H9 (cell line): ENCODE results near the gene NOTCH1. TPM values are rescaled to one million over a fixed set of nuclear protein-coding genes. Genes with fewer than 3 reads are reported as not detected.

ENCODE experiments used
- DNase-seq: peaks from one replicate; pipeline ENCODE4 v3.0.0-alpha.2; 2017
- H2AFZ ChIP-seq: one replicate; pipeline ENCODE4 v1.6.1; 2013; ENCODE audit warnings: mild to moderate bottlenecking, low read length, control low read depth, moderate library complexity
- H2AK5ac ChIP-seq: 2 replicates; pipeline ENCODE4 v1.6.1; 2013; ENCODE audit warnings: low read length, control low read depth, mixed read lengths; ENCODE audit not compliant: insufficient read length
- H2BK120ac ChIP-seq: one replicate; pipeline ENCODE4 v1.6.1; 2013; ENCODE audit warnings: low read depth, mild to moderate bottlenecking, low read length, control low read depth, inconsistent platforms; ENCODE audit not compliant: poor library complexity, severe bottlenecking
- H2BK12ac ChIP-seq: 2 replicates; pipeline ENCODE4 v1.6.1; 2013; ENCODE audit warnings: low read length, control low read depth, mixed read lengths, low read depth; ENCODE audit not compliant: insufficient read length
- H2BK15ac ChIP-seq: 2 replicates; pipeline ENCODE4 v1.6.1; 2013; ENCODE audit warnings: low read depth, low read length, control low read depth
- H2BK20ac ChIP-seq: one replicate; pipeline ENCODE4 v1.6.1; 2013; ENCODE audit warnings: low read depth, mild to moderate bottlenecking, low read length, control low read depth, inconsistent platforms; ENCODE audit not compliant: poor library complexity, severe bottlenecking
- H2BK5ac ChIP-seq: 2 replicates; pipeline ENCODE4 v1.6.1; 2013; ENCODE audit warnings: low read length, control low read depth, mixed read lengths; ENCODE audit not compliant: insufficient read length
- H3K14ac ChIP-seq: 2 replicates; pipeline ENCODE4 v1.6.1; 2013; ENCODE audit warnings: low read length, control low read depth; ENCODE audit not compliant: insufficient read depth
- H3K18ac ChIP-seq: 2 replicates; pipeline ENCODE4 v1.6.1; 2013; ENCODE audit warnings: low read depth, mild to moderate bottlenecking, mixed read lengths, low read length, control low read depth; ENCODE audit not compliant: insufficient read length
- H3K23ac ChIP-seq: 2 replicates; pipeline ENCODE4 v1.6.1; 2013; ENCODE audit warnings: low read length, control low read depth, mixed read lengths, low read depth; ENCODE audit not compliant: insufficient read length
- H3K23me2 ChIP-seq: 2 replicates; pipeline ENCODE4 v1.6.1; 2013; ENCODE audit warnings: low read depth, mild to moderate bottlenecking, mixed read lengths, low read length, control low read depth; ENCODE audit not compliant: insufficient read length, poor library complexity, severe bottlenecking
- H3K27ac ChIP-seq: 2 replicates; pipeline ENCODE4 v1.5.1; 2013; ENCODE audit warnings: low read length, control low read depth, mixed read lengths, low read depth; ENCODE audit not compliant: insufficient read length
- H3K27me3 ChIP-seq: 2 replicates; pipeline ENCODE4 v1.6.1; 2013; ENCODE audit warnings: low read length, control low read depth, inconsistent platforms; ENCODE audit not compliant: insufficient read depth
- H3K4ac ChIP-seq: 2 replicates; pipeline ENCODE4 v1.6.1; 2013; ENCODE audit warnings: low read depth, mild to moderate bottlenecking, control low read depth, inconsistent platforms, low read length, moderate library complexity
- H3K4me1 ChIP-seq: 2 replicates; pipeline ENCODE4 v1.6.1; 2013; ENCODE audit warnings: low read length, control low read depth, inconsistent platforms; ENCODE audit not compliant: insufficient read depth
- H3K4me2 ChIP-seq: 2 replicates; pipeline ENCODE4 v1.6.1; 2013; ENCODE audit warnings: low read length, control low read depth, mixed read lengths; ENCODE audit not compliant: insufficient read length, insufficient read depth
- H3K56ac ChIP-seq: 2 replicates; pipeline ENCODE4 v1.6.1; 2013; ENCODE audit warnings: low read depth, mild to moderate bottlenecking, mixed read lengths, low read length, control low read depth; ENCODE audit not compliant: insufficient read length
- H3K79me1 ChIP-seq: 2 replicates; pipeline ENCODE4 v1.6.1; 2013; ENCODE audit warnings: low read depth, mild to moderate bottlenecking, moderate library complexity, low read length, control low read depth, inconsistent platforms; ENCODE audit not compliant: insufficient read depth, poor library complexity, severe bottlenecking
- H3K79me2 ChIP-seq: 2 replicates; pipeline ENCODE4 v1.6.1; 2013; ENCODE audit warnings: low read length, control low read depth, inconsistent platforms; ENCODE audit not compliant: insufficient read depth
- H3K9ac ChIP-seq: 2 replicates; pipeline ENCODE4 v1.6.1; 2013; ENCODE audit warnings: low read length, control low read depth, mixed read lengths; ENCODE audit not compliant: insufficient read length; ENCODE audit errors: extremely low read depth
- H3K9me3 ChIP-seq: one replicate; pipeline ENCODE4 v1.6.1; 2013; ENCODE audit warnings: low read depth, low read length, inconsistent platforms; ENCODE audit not compliant: control insufficient read depth
- H3T11ph ChIP-seq: one replicate; pipeline ENCODE4 v1.6.1; 2013; ENCODE audit warnings: mild to moderate bottlenecking, low read length, control low read depth, inconsistent platforms
- H4K20me1 ChIP-seq: one replicate; pipeline ENCODE4 v1.6.1; 2013; ENCODE audit not compliant: control insufficient read depth, insufficient read length, insufficient read depth
- H4K5ac ChIP-seq: 2 replicates; pipeline ENCODE4 v1.6.1; 2013; ENCODE audit warnings: low read depth, mild to moderate bottlenecking, mixed read lengths, low read length, control low read depth; ENCODE audit not compliant: insufficient read length
- H4K8ac ChIP-seq: replicated peaks from 2 replicates; pipeline ENCODE4 v1.6.1; 2013; ENCODE audit warnings: low read length, control low read depth, mixed read lengths, low read depth; ENCODE audit not compliant: insufficient read length
- H4K91ac ChIP-seq: 2 replicates; pipeline ENCODE4 v1.6.1; 2013; ENCODE audit warnings: low read depth, mild to moderate bottlenecking, moderate library complexity, mixed read lengths, low read length, control low read depth; ENCODE audit not compliant: insufficient read length
- H3K27ac Mint-ChIP-seq, 3 experiments: 2 replicates in 2 of 3; 3 replicates in 1 of 3; pipeline ENCODE4 v1.8.0; 2020 to 2021; ENCODE audit warnings: mixed read lengths in 3 of 3, mild to moderate bottlenecking in 1 of 3, moderate library complexity in 1 of 3
- H3K27me3 Mint-ChIP-seq: 2 replicates; pipeline ENCODE4 v1.8.0; 2021; ENCODE audit warnings: low read depth, mild to moderate bottlenecking, moderate library complexity, mixed read lengths
- H3K36me3 Mint-ChIP-seq, 3 experiments: 2 replicates in 2 of 3; 3 replicates in 1 of 3; pipeline ENCODE4 v1.8.0; 2020 to 2021; ENCODE audit warnings: low read depth in 3 of 3, mixed read lengths in 3 of 3; ENCODE audit not compliant: insufficient read depth in 1 of 3
- H3K4me1 Mint-ChIP-seq, 2 experiments: 2 replicates each; pipeline ENCODE4 v1.8.0; 2020; ENCODE audit warnings: mixed read lengths in 2 of 2
- H3K4me3 Mint-ChIP-seq, 2 experiments: 2 replicates in 1 of 2; 3 replicates in 1 of 2; pipeline ENCODE4 v1.8.0; 2020 to 2021; ENCODE audit warnings: mild to moderate bottlenecking in 2 of 2, mixed read lengths in 2 of 2, moderate library complexity in 1 of 2
- H3K9me3 Mint-ChIP-seq, 2 experiments: 2 replicates in 1 of 2; 3 replicates in 1 of 2; pipeline ENCODE4 v1.8.0; 2020; ENCODE audit warnings: mild to moderate bottlenecking in 2 of 2, mixed read lengths in 2 of 2, moderate library complexity in 1 of 2
- CTCF ChIP-seq: fragments of 200-600 bp; sonication (generic); conservative IDR thresholded peaks from 3 replicates; pipeline ENCODE4 v1.8.0; 2021; ENCODE audit warnings: antibody characterized with exemption, mild to moderate bottlenecking
- WGBS: extraction: QIAGEN DNeasy Blood & Tissue Kit; methylation state at CpG from one replicate; pipeline ENCODE4 v1.1.7; 2013; ENCODE audit warnings: missing lambda C conversion rate, low lambda C conversion rate, mixed read lengths; ENCODE audit not compliant: insufficient read length; ENCODE audit errors: extremely low coverage; 5-methylcytosine and 5-hydroxymethylcytosine counted together
- total RNA-seq: library from RNA; stranded (reverse); gene quantifications from 2 replicates; pipeline ENCODE4 v1.2.1, GENCODE V29; 2021

NOTCH1 gene
- total RNA-seq, 1 experiment from 2014 or later = 71.6 TPM

DNA sequence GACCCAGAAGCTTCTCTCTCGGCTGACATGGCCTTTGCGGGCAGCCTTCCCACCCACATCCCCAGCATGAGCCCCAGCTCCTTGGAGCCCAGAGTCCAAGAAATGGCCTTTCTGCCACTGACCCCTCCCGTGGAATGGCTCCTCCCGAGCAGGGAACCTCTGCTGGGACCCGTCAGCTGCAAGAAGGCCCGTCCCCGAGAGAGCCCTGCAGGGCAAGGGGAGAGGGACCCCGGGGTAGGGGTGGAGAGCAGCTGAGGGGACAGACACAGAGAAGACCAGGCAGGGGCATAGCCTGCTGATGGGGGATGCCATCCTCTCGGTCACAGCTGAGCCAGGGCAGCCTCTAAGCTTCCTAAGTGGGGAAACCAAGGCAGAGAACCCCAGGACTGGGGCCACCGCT, 11.2 kb upstream of the NOTCH1 start:
- peaks cover 18 to 26% of the 10 kb centered on the region in 2 experiments for H3K4me1 Mint-ChIP-seq
- H3K9ac ChIP-seq = no peak overlapping the region
- no peak overlapping the region for H2BK120ac ChIP-seq
- no peak overlapping the region for H2AK5ac ChIP-seq
- no peaks in the 10 kb centered on the region for H3K79me1 ChIP-seq
- H2AFZ ChIP-seq = no peak overlapping the region
- H3K36me3 Mint-ChIP-seq = peaks cover 19 to 22% (median 21%) of the 10 kb centered on the region in 3 experiments
- H3K4me2 ChIP-seq = no peak overlapping the region
- no peak overlapping the region for H3K27ac ChIP-seq
- peaks cover 66% of the 10 kb centered on the region for H3K27me3 Mint-ChIP-seq
- DNase-seq = no peak
- H3K4ac ChIP-seq = no peak overlapping the region
- H2BK15ac ChIP-seq = no peak overlapping the region
- no peak overlapping the region for H4K8ac ChIP-seq
- H3K14ac ChIP-seq = no peak overlapping the region; the same call in 1 of the 2 replicates
- no peaks in the 10 kb centered on the region for H4K20me1 ChIP-seq
- H3K18ac ChIP-seq = no peak overlapping the region
- no peak overlapping the region for H3T11ph ChIP-seq
- H3K4me1 ChIP-seq = no peaks in the 10 kb centered on the region
- no peak overlapping the region for H2BK12ac ChIP-seq
- no peak overlapping the region for H3K4me3 Mint-ChIP-seq
- peaks cover 8% of the 10 kb centered on the region for H3K9me3 ChIP-seq
- no peak overlapping the region for H2BK20ac ChIP-seq
- no peaks in the 10 kb centered on the region for H3K27me3 ChIP-seq
- H3K56ac ChIP-seq = no peak overlapping the region
- TF ChIP-seq CTCF = no peak
- no peak overlapping the region for H2BK5ac ChIP-seq
- H3K9me3 Mint-ChIP-seq = peaks cover 27 to 29% of the 10 kb centered on the region in 2 experiments
- H3K23ac ChIP-seq = no peak overlapping the region
- no peaks in the 10 kb centered on the region for H3K79me2 ChIP-seq
- H4K91ac ChIP-seq = no peak overlapping the region
- no peaks in the 10 kb centered on the region for H3K23me2 ChIP-seq
- WGBS = no CpG with 5 or more reads among the region's 10 CpGs
- no peak overlapping the region for H4K5ac ChIP-seq
- H3K27ac Mint-ChIP-seq = no peak overlapping the region
